H1 (cell line): ENCODE measurements around the gene LRRC15. TPM values are rescaled to one million over a fixed set of nuclear protein-coding genes. Genes with fewer than 3 reads are reported as not detected.
A peak's percentile ranks its signal among the peaks of the same experiment; 100 is the strongest.

ENCODE experiments used
- CTCF ChIA-PET: fragments of 300-600 bp; sonication (Branson Sonifier 250); formaldehyde crosslinking; loops from one replicate; lab custom pipeline; 2021; ENCODE audit not compliant: partially characterized antibody; lab: Charles Lee
- POLR2A ChIA-PET: fragments of 300-600 bp; sonication (Branson Sonifier 250); formaldehyde crosslinking; loops from one replicate; lab custom pipeline; 2021; ENCODE audit warnings: inconsistent platforms; ENCODE audit not compliant: partially characterized antibody; lab: Charles Lee
- DNase-seq, 2 experiments: peaks; one replicate each; pipeline versions ENCODE4 v3.0.0 to v3.0.0-alpha.2; 2010 to 2022; ENCODE audit warnings: low spot score in 2 of 2, low read depth in 1 of 2, mixed read lengths in 1 of 2
- FAIRE-seq: peaks from 2 replicates; lab custom pipeline; 2011; peaks lifted over from hg19 to GRCh38; lab: Jason Lieb, UNC
- H2AFZ ChIP-seq: 2 replicates; pipeline ENCODE4 v1.8.1; 2012; ENCODE audit warnings: low read length, inconsistent platforms
- H2AK5ac ChIP-seq: 2 replicates; pipeline ENCODE4 v1.6.1; 2013; ENCODE audit warnings: low read depth, low read length
- H2BK120ac ChIP-seq: replicated peaks from 2 replicates; pipeline ENCODE3; 2013; ENCODE audit warnings: low read depth, low read length, inconsistent platforms
- H2BK12ac ChIP-seq: 2 replicates; pipeline ENCODE4 v1.6.1; 2013; ENCODE audit warnings: low read depth, low read length
- H2BK15ac ChIP-seq: 2 replicates; pipeline ENCODE4 v1.6.1; 2013; ENCODE audit warnings: low read length
- H2BK20ac ChIP-seq: 2 replicates; pipeline ENCODE4 v1.6.1; 2013; ENCODE audit warnings: low read length
- H2BK5ac ChIP-seq: 2 replicates; pipeline ENCODE4 v1.6.1; 2013; ENCODE audit warnings: low read depth, low read length
- H3K14ac ChIP-seq: 2 replicates; pipeline ENCODE4 v1.6.1; 2013; ENCODE audit warnings: inconsistent platforms; ENCODE audit not compliant: insufficient read length
- H3K18ac ChIP-seq: 2 replicates; pipeline ENCODE4 v1.6.1; 2013; ENCODE audit warnings: low read length; ENCODE audit errors: extremely low read depth
- H3K23ac ChIP-seq: 2 replicates; pipeline ENCODE4 v1.6.1; 2013; ENCODE audit warnings: inconsistent platforms; ENCODE audit not compliant: insufficient read length
- H3K23me2 ChIP-seq: 2 replicates; pipeline ENCODE4 v1.6.1; 2013; ENCODE audit warnings: low read depth, low read length
- H3K27ac ChIP-seq: 2 replicates; pipeline ENCODE4 v1.6.1; 2011; ENCODE audit warnings: low read depth, low read length, inconsistent platforms
- H3K27me3 ChIP-seq, 4 experiments: replicated peaks in 1 of 4; 1 replicate in 1 of 4; 2 replicates in 3 of 4; pipeline versions ENCODE4 v1.6.1 to v1.8.1; 2011 to 2013; ENCODE audit warnings: low read length in 3 of 4, mild to moderate bottlenecking in 3 of 4, inconsistent platforms in 2 of 4, mixed read lengths in 2 of 4, moderate library complexity in 1 of 4; ENCODE audit not compliant: control insufficient read depth in 3 of 4, insufficient read depth in 3 of 4; ENCODE audit errors: extremely low read depth in 1 of 4
- H3K36me3 ChIP-seq, 4 experiments: 2 replicates each; pipeline versions ENCODE4 v1.6.1 to v1.8.1; 2011 to 2013; ENCODE audit warnings: mild to moderate bottlenecking in 4 of 4, low read length in 3 of 4, moderate library complexity in 2 of 4, control low read depth in 1 of 4, inconsistent platforms in 1 of 4; ENCODE audit not compliant: insufficient read depth in 4 of 4, control insufficient read depth in 2 of 4
- H3K4ac ChIP-seq: replicated peaks from 2 replicates; pipeline ENCODE3; 2013; ENCODE audit warnings: low read length, low read depth, mixed read lengths, inconsistent platforms; ENCODE audit not compliant: insufficient read length
- H3K4me1 ChIP-seq, 4 experiments: replicated peaks in 1 of 4; 1 replicate in 1 of 4; 2 replicates in 3 of 4; pipeline versions ENCODE4 v1.6.1 to v1.8.1; 2011 to 2013; ENCODE audit warnings: low read length in 3 of 4, inconsistent platforms in 2 of 4, mixed read lengths in 1 of 4; ENCODE audit not compliant: insufficient read depth in 4 of 4, control insufficient read depth in 3 of 4
- H3K4me2 ChIP-seq, 2 experiments: 2 replicates each; pipeline versions ENCODE4 v1.6.1 to v1.8.1; 2011 to 2013; ENCODE audit warnings: low read depth in 2 of 2, low read length in 2 of 2, control low read depth in 1 of 2, inconsistent platforms in 1 of 2, mild to moderate bottlenecking in 1 of 2; ENCODE audit not compliant: insufficient read depth in 1 of 2
- H3K4me3 ChIP-seq, 4 experiments: fragments of 200-600, 300-600 bp in 1 of 4; sonication (generic), shearing (Covaris generic), sonication (Bioruptor Twin) in 1 of 4; 2 replicates each; pipeline versions ENCODE4 v1.5.1 to v1.8.1; 2011 to 2016; ENCODE audit warnings: low read length in 4 of 4, low read depth in 3 of 4, control low read depth in 2 of 4, inconsistent platforms in 2 of 4, mild to moderate bottlenecking in 2 of 4, mixed read lengths in 1 of 4, moderate library complexity in 1 of 4; ENCODE audit not compliant: insufficient read depth in 2 of 4; ENCODE audit errors: extremely low read depth in 1 of 4
- H3K56ac ChIP-seq: replicated peaks from 2 replicates; pipeline ENCODE3; 2013; ENCODE audit warnings: low read depth, mild to moderate bottlenecking, mixed read lengths, low read length, inconsistent platforms; ENCODE audit not compliant: insufficient read length
- H3K79me1 ChIP-seq: 2 replicates; pipeline ENCODE4 v1.6.1; 2013; ENCODE audit warnings: low read depth, low read length, control low read depth
- H3K79me2 ChIP-seq, 2 experiments: 2 replicates each; pipeline versions ENCODE4 v1.6.1 to v1.8.1; 2012 to 2013; ENCODE audit warnings: low read length in 2 of 2, mild to moderate bottlenecking in 2 of 2, inconsistent platforms in 1 of 2; ENCODE audit not compliant: insufficient read depth in 2 of 2, control insufficient read depth in 1 of 2
- H3K9ac ChIP-seq, 4 experiments: replicated peaks in 1 of 4; 1 replicate in 1 of 4; 2 replicates in 3 of 4; pipeline versions ENCODE4 v1.6.1 to v1.8.1; 2011 to 2013; ENCODE audit warnings: low read depth in 3 of 4, low read length in 3 of 4, control low read depth in 2 of 4, mild to moderate bottlenecking in 2 of 4, moderate library complexity in 2 of 4, inconsistent platforms in 1 of 4; ENCODE audit errors: extremely low read depth in 1 of 4
- H3K9me3 ChIP-seq, 2 experiments: 2 replicates each; pipeline versions ENCODE4 v1.6.1 to v1.8.1; 2012 to 2013; ENCODE audit warnings: mild to moderate bottlenecking in 2 of 2, moderate library complexity in 2 of 2, control low read depth in 1 of 2, inconsistent platforms in 1 of 2, low read depth in 1 of 2, low read length in 1 of 2, mixed read lengths in 1 of 2; ENCODE audit not compliant: insufficient read depth in 2 of 2
- H4K20me1 ChIP-seq, 2 experiments: replicated peaks in 1 of 2; 2 replicates each; pipeline versions ENCODE3 to v1.8.1; 2011 to 2013; ENCODE audit warnings: inconsistent platforms in 2 of 2, low read length in 2 of 2, mild to moderate bottlenecking in 1 of 2; ENCODE audit not compliant: insufficient read depth in 2 of 2, control insufficient read depth in 1 of 2
- H4K5ac ChIP-seq: 2 replicates; pipeline ENCODE4 v1.6.1; 2013; ENCODE audit warnings: low read length, low read depth, mixed read lengths, inconsistent platforms; ENCODE audit not compliant: insufficient read length
- H4K8ac ChIP-seq: 2 replicates; pipeline ENCODE4 v1.8.0; 2013; ENCODE audit warnings: mild to moderate bottlenecking, moderate library complexity, low read length, inconsistent platforms; ENCODE audit not compliant: insufficient read depth; ENCODE audit errors: extremely low read depth
- H4K91ac ChIP-seq: replicated peaks from 2 replicates; pipeline ENCODE3; 2013; ENCODE audit warnings: low read length, mixed read lengths, inconsistent platforms; ENCODE audit not compliant: insufficient read length
- CTBP2 ChIP-seq: IDR thresholded peaks from 2 replicates; pipeline ENCODE4 v1.7.0; 2011; ENCODE audit warnings: borderline replicate concordance, mild to moderate bottlenecking, moderate library complexity, mixed read lengths, low read length; ENCODE audit not compliant: insufficient read depth, insufficient read length
- GABPA ChIP-seq: IDR thresholded peaks from 2 replicates; pipeline ENCODE4 v1.6.1; 2011; ENCODE audit warnings: mild to moderate bottlenecking, low read length, moderate library complexity, borderline replicate concordance; ENCODE audit not compliant: insufficient read depth
- MAFK ChIP-seq: IDR thresholded peaks from 2 replicates; pipeline ENCODE4 v1.6.1; 2012; ENCODE audit warnings: low read depth, mild to moderate bottlenecking, improper control_type of control experiment, low read length
- WGBS, 2 experiments: shearing (Covaris generic) in 1 of 2; methylation state at CpG; one replicate each; pipeline versions ENCODE4 v1.1.6 to v1.1.7; 2013 to 2015; ENCODE audit warnings: low lambda C conversion rate in 2 of 2, mixed read lengths in 2 of 2, inconsistent platforms in 1 of 2, low coverage in 1 of 2, missing lambda C conversion rate in 1 of 2; ENCODE audit not compliant: insufficient replicate concordance in 2 of 2, insufficient coverage in 1 of 2, insufficient read length in 1 of 2; ENCODE audit errors: extremely low coverage in 1 of 2, missing lambda C conversion rate in 1 of 2; 5-methylcytosine and 5-hydroxymethylcytosine counted together
- polyA plus RNA-seq, 7 experiments: library from polyadenylated mRNA; depleted of rRNA in 3 of 7; stranded (reverse) in 5 of 7; unstranded in 2 of 7; fragments of >200 nt in 5 of 7; fragments of 200-250 nt in 2 of 7; gene quantifications; 1 replicate in 5 of 7; 2 replicates in 1 of 7; 4 replicates in 1 of 7; pipeline versions ENCODE4 v1.2.1 to v1.2.3, GENCODE V29; 2011 to 2013; ENCODE audit warnings: missing spikeins in 2 of 7, mixed read lengths in 2 of 7
- total RNA-seq: library from RNA; stranded (reverse); fragmentation: NEBNext Ultra II Directional; extraction: Animal tissue kit (Norgen Biotek cat#: 25700); gene quantifications from 2 replicates; pipeline ENCODE4 v1.2.1, GENCODE V29; 2021
- TF ChIP-seq, protein P1 (sequence below): IDR thresholded peaks from 2 replicates; pipeline ENCODE4 v1.6.1; 2012; ENCODE audit warnings: inconsistent platforms
- TF ChIP-seq, protein P2 (sequence below): IDR thresholded peaks from 2 replicates; pipeline ENCODE4 v1.6.1; 2012; ENCODE audit warnings: inconsistent platforms

Gene LRRC15
- total and polyA plus RNA-seq, 2 of the 8 experiments (the other 6 are each of a cell fraction or from before 2014, with no cell fraction given), result 0.15 to 0.37 TPM

GRCh38 chr3:194383276-194383940, 13.9 kb upstream of the LRRC15 start:
- H3K4me3 ChIP-seq, result no peak overlapping the region
- H2AFZ ChIP-seq, result no peak overlapping the region
- no peak overlapping the region for H4K5ac ChIP-seq
- H3K4me2 ChIP-seq, result no peak overlapping the region
- H3K9me3 ChIP-seq, result no peaks in the 10 kb centered on the region
- H2BK5ac ChIP-seq, result no peak overlapping the region
- H3K4me1 ChIP-seq, result peaks cover 0 to 10% (median 6%) of the 10 kb centered on the region in 4 experiments; a peak in 6 of 7 replicates
- no peak overlapping the region for H3K27ac ChIP-seq
- no peak overlapping the region; the same call in 1 of the 2 replicates for H3K18ac ChIP-seq
- H3K23me2 ChIP-seq, result no peaks in the 10 kb centered on the region
- no peak overlapping the region; the same call in 1 of the 2 replicates for H2BK15ac ChIP-seq
- H4K91ac ChIP-seq, result no peak overlapping the region
- POLR2A ChIA-PET, result interaction anchor here (0.9 to 2.0 kb wide), 3 partner anchors 12 to 18 kb away, joined by 3 to 8 read pairs (median 6); partner anchors contain the start of gene LRRC15
- H3K4ac ChIP-seq, result no peak overlapping the region
- H3K79me1 ChIP-seq, result no peaks in the 10 kb centered on the region
- no peaks in the 10 kb centered on the region for H3K36me3 ChIP-seq
- no peak for FAIRE-seq
- 88% methylated on average over 14 of the region's 14 CpGs; no CpG with 5 or more reads in 1 of the 2 experiments for WGBS, 2 experiments
- no peak overlapping the region for H3K14ac ChIP-seq
- H3K27me3 ChIP-seq, result no peaks in the 10 kb centered on the region; a peak in 1 of 7 replicates
- H3K56ac ChIP-seq, result no peak overlapping the region
- peak overlapping the region; percentile 34; the same call in 1 of the 2 replicates for H2BK12ac ChIP-seq
- TF ChIP-seq GABPA, result no peak
- no peak for TF ChIP-seq CTBP2
- TF ChIP-seq MAFK, result no peak
- TF ChIP-seq, protein P1, sequence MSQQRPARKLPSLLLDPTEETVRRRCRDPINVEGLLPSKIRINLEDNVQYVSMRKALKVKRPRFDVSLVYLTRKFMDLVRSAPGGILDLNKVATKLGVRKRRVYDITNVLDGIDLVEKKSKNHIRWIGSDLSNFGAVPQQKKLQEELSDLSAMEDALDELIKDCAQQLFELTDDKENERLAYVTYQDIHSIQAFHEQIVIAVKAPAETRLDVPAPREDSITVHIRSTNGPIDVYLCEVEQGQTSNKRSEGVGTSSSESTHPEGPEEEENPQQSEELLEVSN, result no peak
- TF ChIP-seq, protein P2, sequence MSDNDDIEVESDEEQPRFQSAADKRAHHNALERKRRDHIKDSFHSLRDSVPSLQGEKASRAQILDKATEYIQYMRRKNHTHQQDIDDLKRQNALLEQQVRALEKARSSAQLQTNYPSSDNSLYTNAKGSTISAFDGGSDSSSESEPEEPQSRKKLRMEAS, result no peak
- H4K20me1 ChIP-seq, result no peaks in the 10 kb centered on the region
- no peak overlapping the region for H4K8ac ChIP-seq
- H2BK120ac ChIP-seq, result no peak overlapping the region
- no peak overlapping the region; the same call in 1 of the 2 replicates for H2BK20ac ChIP-seq
- H3K9ac ChIP-seq, result no peak overlapping the region
- DNase-seq, result peak in 1 of 2 experiments; percentile 43
- no peak overlapping the region for H3K23ac ChIP-seq
- CTCF ChIA-PET, result interaction anchor here (0.6 to 1.8 kb wide), 8 partner anchors 11 to 580 kb away, joined by 3 to 6 read pairs (median 4); no protein-coding TSS in a partner anchor
- no peak overlapping the region for H2AK5ac ChIP-seq
- H3K79me2 ChIP-seq, result no peaks in the 10 kb centered on the region
